PC-9 (cell line): Measurements from ENCODE around the gene UCP2. TPM values are rescaled to one million over a fixed set of nuclear protein-coding genes. Genes with fewer than 3 reads are reported as not detected.

Experiments used
- BruUV-seq: library from RNA; stranded (reverse); fragments of 400-500 nt; replicated peaks from 2 replicates; lab custom pipeline; 2021; lab: Mats Ljungman, UMichigan
- CTCF ChIA-PET: fragments of 300-600 bp; sonication (Branson Sonifier 250); formaldehyde crosslinking; loops from one replicate; lab custom pipeline; 2022; ENCODE audit warnings: antibody characterized with exemption; lab: Charles Lee
- POLR2A ChIA-PET: fragments of 300-600 bp; sonication (Branson Sonifier 250); formaldehyde crosslinking; loops from one replicate; lab custom pipeline; 2022; ENCODE audit warnings: antibody characterized with exemption; ENCODE audit not compliant: unreplicated experiment; lab: Charles Lee
- DNase-seq, 2 experiments: peaks; one replicate each; pipeline versions ENCODE4 v3.0.0 to v3.0.0-alpha.2; 2015 to 2022; ENCODE audit warnings: mixed read lengths in 1 of 2
- H2AFZ ChIP-seq: fragments of 200-600 bp; sonication (generic); 2 replicates; pipeline ENCODE4 v1.8.1; 2017; ENCODE audit warnings: antibody characterized with exemption
- H3F3A ChIP-seq: fragments of 200-600 bp; sonication (generic); 2 replicates; pipeline ENCODE4 v1.8.1; 2017; ENCODE audit warnings: antibody characterized with exemption, mild to moderate bottlenecking, low read depth; ENCODE audit not compliant: insufficient read depth
- H3K27ac ChIP-seq: fragments of 200-600 bp; sonication (generic); 2 replicates; pipeline ENCODE4 v1.6.1; 2016; ENCODE audit warnings: mixed run types
- H3K27me3 ChIP-seq: fragments of 200-600 bp; sonication (generic); 2 replicates; pipeline ENCODE4 v1.6.1; 2016; ENCODE audit warnings: low read depth, mixed run types; ENCODE audit not compliant: insufficient read depth
- H3K36me3 ChIP-seq: fragments of 200-600 bp; sonication (generic); 2 replicates; pipeline ENCODE4 v1.6.1; 2016; ENCODE audit warnings: low read depth, mixed run types
- H3K4me1 ChIP-seq: fragments of 200-600 bp; sonication (generic); replicated peaks from 2 replicates; pipeline ENCODE4 v1.6.1; 2016; ENCODE audit warnings: mixed run types; ENCODE audit not compliant: insufficient read depth
- H3K4me2 ChIP-seq: fragments of 200-600 bp; sonication (generic); 2 replicates; pipeline ENCODE4 v1.6.1; 2017; ENCODE audit warnings: mixed run types
- H3K4me3 ChIP-seq: fragments of 200-600 bp; sonication (generic); 2 replicates; pipeline ENCODE4 v1.6.1; 2016; ENCODE audit warnings: mixed run types
- H3K79me2 ChIP-seq: fragments of 200-600 bp; sonication (generic); 2 replicates; pipeline ENCODE4 v1.6.1; 2017; ENCODE audit warnings: low read depth, mixed run types
- H3K9me2 ChIP-seq: fragments of 200-600 bp; sonication (generic); 2 replicates; pipeline ENCODE4 v1.8.1; 2017; ENCODE audit warnings: mild to moderate bottlenecking; ENCODE audit not compliant: insufficient read depth
- H3K9me3 ChIP-seq: fragments of 200-600 bp; sonication (generic); 2 replicates; pipeline ENCODE4 v1.8.1; 2016; ENCODE audit warnings: low read depth; ENCODE audit not compliant: insufficient read depth
- H4K20me1 ChIP-seq: fragments of 200-600 bp; sonication (generic); 2 replicates; pipeline ENCODE4 v1.8.1; 2017; ENCODE audit not compliant: insufficient read depth
- CTCF ChIP-seq: fragments of 200-600 bp; sonication (generic); conservative IDR thresholded peaks from 2 replicates; pipeline ENCODE4 v1.6.1; 2017; ENCODE audit warnings: mixed run types, antibody characterized with exemption, mild to moderate bottlenecking, moderate library complexity
- EZH2 ChIP-seq: fragments of 200-600 bp; sonication (generic); IDR thresholded peaks from 2 replicates; pipeline ENCODE4 v1.8.0; 2017; ENCODE audit warnings: antibody characterized with exemption, low read depth
- intact Hi-C: fragments of 100-400 bp; cut with micrococcal nuclease; formaldehyde crosslinking; loops from one replicate; pipeline ENCODE4 v1.10.0; 2022; ENCODE audit not compliant: unreplicated experiment
- total RNA-seq: library from RNA; stranded (reverse); gene quantifications from 2 replicates; pipeline ENCODE4 v1.2.3, GENCODE V29; 2021

UCP2 gene
- total RNA-seq, 1 experiment from 2014 or later = 27.2 TPM

DNA sequence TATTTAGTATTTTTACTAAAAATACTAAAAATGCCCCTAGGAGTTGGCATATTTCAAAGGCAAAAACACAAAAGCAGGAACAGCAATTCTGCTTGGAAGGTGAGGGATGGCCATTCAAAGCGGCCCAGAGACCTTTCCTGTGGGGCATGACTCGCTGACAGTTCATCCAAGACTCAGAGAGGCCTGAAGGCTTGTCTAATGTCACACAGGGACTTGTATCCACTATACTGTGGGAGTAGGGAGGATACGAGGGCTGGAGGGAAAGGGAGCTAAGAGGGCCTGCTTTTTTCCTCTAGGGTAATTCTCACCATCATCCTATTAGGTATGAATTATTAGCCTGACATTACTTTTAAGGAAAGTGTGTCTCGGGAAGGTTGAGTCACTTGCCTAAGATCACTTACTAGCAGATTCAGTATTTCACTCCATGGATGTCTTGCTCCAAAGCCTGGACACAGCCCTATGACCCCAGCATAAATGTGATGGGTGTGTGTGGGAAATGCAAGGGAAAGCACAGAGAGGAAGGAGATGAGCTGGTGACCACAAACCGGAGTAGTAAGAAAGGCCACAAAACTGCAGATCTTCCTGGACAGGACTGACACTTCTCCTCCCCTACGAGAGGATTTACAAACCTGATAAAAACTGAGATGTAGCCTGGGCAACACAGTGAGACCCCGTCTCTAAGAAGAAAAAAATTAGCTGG, 43.0 kb upstream of the UCP2 start:
- intact Hi-C loops = loop anchor here (2.0 to 5.0 kb wide), 2 partner anchors 43 kb away; partner anchors contain the start of gene UCP2
- H3K4me2 ChIP-seq = peak overlapping the region; percentile 50
- H3K27me3 ChIP-seq = no peaks in the 10 kb centered on the region
- no peak for TF ChIP-seq EZH2
- TF ChIP-seq CTCF = no peak
- POLR2A ChIA-PET = interaction anchor here (0.6 kb wide), 1 partner anchor 238 kb away, joined by 7 read pairs; the partner anchor contains the start of gene MRPL48
- peak in 1 of 2 experiments; percentile 73 for DNase-seq
- H3K36me3 ChIP-seq = no peaks in the 10 kb centered on the region
- no peaks in the 10 kb centered on the region for H3K9me3 ChIP-seq
- no peak overlapping the region for H3K4me3 ChIP-seq
- H4K20me1 ChIP-seq = no peaks in the 10 kb centered on the region
- H2AFZ ChIP-seq = no peak overlapping the region
- no peaks in the 10 kb centered on the region for H3K9me2 ChIP-seq
- H3F3A ChIP-seq = peaks cover 35% of the 10 kb centered on the region
- peak overlapping the region; percentile 68 for H3K27ac ChIP-seq
- no TSS peak for BruUV-seq
- CTCF ChIA-PET = no interaction called here
- no peaks in the 10 kb centered on the region for H3K79me2 ChIP-seq
- H3K4me1 ChIP-seq = peaks cover 41% of the 10 kb centered on the region

GRCh38 chr11:74024261-74025029, 41.8 kb upstream of the UCP2 start:
- intact Hi-C loops = loop anchor here (5.0 kb wide), 1 partner anchor 42 kb away; the partner anchor contains the start of gene UCP2
- CTCF ChIA-PET = no interaction called here
- no peak overlapping the region for H3K4me2 ChIP-seq
- BruUV-seq = no TSS peak
- H3F3A ChIP-seq = peaks cover 41% of the 10 kb centered on the region
- H3K9me3 ChIP-seq = no peaks in the 10 kb centered on the region
- H3K27ac ChIP-seq = peak overlapping the region; percentile 68
- POLR2A ChIA-PET = interaction anchor here (0.6 kb wide), 1 partner anchor 717 kb away, joined by 4 read pairs; no protein-coding TSS in a partner anchor
- no peaks in the 10 kb centered on the region for H3K36me3 ChIP-seq
- H3K4me3 ChIP-seq = no peak overlapping the region
- no peaks in the 10 kb centered on the region for H4K20me1 ChIP-seq
- H3K27me3 ChIP-seq = no peaks in the 10 kb centered on the region
- H3K79me2 ChIP-seq = no peaks in the 10 kb centered on the region
- no peaks in the 10 kb centered on the region for H3K9me2 ChIP-seq
- H3K4me1 ChIP-seq = peaks cover 52% of the 10 kb centered on the region
- DNase-seq = no peak
- TF ChIP-seq EZH2 = no peak
- TF ChIP-seq CTCF = no peak
- H2AFZ ChIP-seq = no peak overlapping the region

- H3K79me2 ChIP-seq = no peaks in the 10 kb centered on the region
- no peak overlapping the region for H3K4me3 ChIP-seq
- no peaks in the 10 kb centered on the region for H3K9me3 ChIP-seq
- CTCF ChIA-PET = no interaction called here
- no peak overlapping the region for H2AFZ ChIP-seq
- intact Hi-C loops = no loop called here
- H3K27ac ChIP-seq = no peak overlapping the region
- no peak for DNase-seq
- no peak overlapping the region for H3K4me2 ChIP-seq
- no peaks in the 10 kb centered on the region for H3K9me2 ChIP-seq
- peaks cover 59% of the 10 kb centered on the region for H3K4me1 ChIP-seq
- H3K27me3 ChIP-seq = no peaks in the 10 kb centered on the region
- TF ChIP-seq CTCF (no peak), EZH2 (no peak)
- H3K36me3 ChIP-seq = no peaks in the 10 kb centered on the region
- H3F3A ChIP-seq = peaks cover 48% of the 10 kb centered on the region
- no TSS peak for BruUV-seq
- no peaks in the 10 kb centered on the region for H4K20me1 ChIP-seq
- POLR2A ChIA-PET = no interaction called here
Measured at GRCh38 chr11:74023276-74023675, 40.6 kb upstream of the UCP2 start.
